Measurements from ENCODE around the gene UBE4B. TPM values are rescaled to one million over a fixed set of nuclear protein-coding genes. Genes with fewer than 3 reads are reported as not detected.

The UBE4B gene
- total RNA-seq, 1 donor from 2014 or later = 39.3 TPM

- no peak for TF ChIP-seq CTCF (conservative IDR thresholded peaks at IDR 0.05; ENCODE audit: low read depth, low read length)
- DNase-seq (ENCODE audit: low read depth) = no peak
These were observed 175.8 kb downstream of the UBE4B start for GRCh38 chr1:10208537-10208936.

GRCh38 chr1:10209590-10209904 is 176.8 kb downstream of the UBE4B start:
- peak overlapping the region; percentile 87 for H3K4me3 ChIP-seq (ENCODE audit: low read depth, low read length)
- no peak for DNase-seq (ENCODE audit: low read depth)
- no peak for TF ChIP-seq CTCF (conservative IDR thresholded peaks at IDR 0.05; ENCODE audit: low read depth, low read length)

More at GRCh38 chr1:10208537-10208936, 175.8 kb downstream of the UBE4B start:
- no peak overlapping the region for H3K4me3 ChIP-seq (ENCODE audit: low read depth, low read length)

- peak; percentile 86 for TF ChIP-seq CTCF (conservative IDR thresholded peaks at IDR 0.05; ENCODE audit: low read depth, low read length)
- H3K4me3 ChIP-seq (ENCODE audit: low read depth, low read length) = peak within 1 kb of the TSS; percentile 90
- DNase-seq (ENCODE audit: low read depth) = peak; percentile 57
These were observed 177.4 kb downstream of the UBE4B start, which contains the start of gene KIF1B for GRCh38 chr1:10209905-10210810. TSS of gene KIF1B (plus strand) at chr1:10210570. CDS start at chr1:10232329, 21,759 bp downstream.

GRCh38 chr1:10210841-10211804 is 178.4 kb downstream of the UBE4B start:
- TF ChIP-seq CTCF (conservative IDR thresholded peaks at IDR 0.05; ENCODE audit: low read depth, low read length) = no peak
- peak; percentile 87 for DNase-seq (ENCODE audit: low read depth)

GRCh38 chr1:10211805-10212410 is 179.2 kb downstream of the UBE4B start:
- TF ChIP-seq CTCF (conservative IDR thresholded peaks at IDR 0.05; ENCODE audit: low read depth, low read length) = no peak
- no peak for DNase-seq (ENCODE audit: low read depth)

More at GRCh38 chr1:10210841-10211804, 178.4 kb downstream of the UBE4B start:
- H3K4me3 ChIP-seq (ENCODE audit: low read depth, low read length) = peak overlapping the region; percentile 90

GRCh38 chr1:10212476-10212875 is 179.7 kb downstream of the UBE4B start:
- no peak for DNase-seq (ENCODE audit: low read depth)
- peak overlapping the region; percentile 90 for H3K4me3 ChIP-seq (ENCODE audit: low read depth, low read length)
- TF ChIP-seq CTCF (conservative IDR thresholded peaks at IDR 0.05; ENCODE audit: low read depth, low read length) = no peak

More at GRCh38 chr1:10211805-10212410, 179.2 kb downstream of the UBE4B start:
- peak overlapping the region; percentile 90 for H3K4me3 ChIP-seq (ENCODE audit: low read depth, low read length)

Measured in epithelial cell of proximal tubule (primary cell).